PC-9 (cell line): ENCODE measurements around the gene FRMD6. TPM values are rescaled to one million over a fixed set of nuclear protein-coding genes. Genes with fewer than 3 reads are reported as not detected.

ENCODE experiments used
- BruUV-seq: library from RNA; stranded (reverse); fragments of 400-500 nt; replicated peaks from 2 replicates; lab custom pipeline; 2021; lab: Mats Ljungman, UMichigan
- CTCF ChIA-PET: fragments of 300-600 bp; sonication (Branson Sonifier 250); formaldehyde crosslinking; loops from one replicate; lab custom pipeline; 2022; ENCODE audit warnings: antibody characterized with exemption; lab: Charles Lee
- POLR2A ChIA-PET: fragments of 300-600 bp; sonication (Branson Sonifier 250); formaldehyde crosslinking; loops from one replicate; lab custom pipeline; 2022; ENCODE audit warnings: antibody characterized with exemption; ENCODE audit not compliant: unreplicated experiment; lab: Charles Lee
- DNase-seq, 2 experiments: peaks; one replicate each; pipeline versions ENCODE4 v3.0.0 to v3.0.0-alpha.2; 2015 to 2022; ENCODE audit warnings: mixed read lengths in 1 of 2
- H2AFZ ChIP-seq: fragments of 200-600 bp; sonication (generic); 2 replicates; pipeline ENCODE4 v1.8.1; 2017; ENCODE audit warnings: antibody characterized with exemption
- H3F3A ChIP-seq: fragments of 200-600 bp; sonication (generic); 2 replicates; pipeline ENCODE4 v1.8.1; 2017; ENCODE audit warnings: antibody characterized with exemption, mild to moderate bottlenecking, low read depth; ENCODE audit not compliant: insufficient read depth
- H3K27ac ChIP-seq: fragments of 200-600 bp; sonication (generic); 2 replicates; pipeline ENCODE4 v1.6.1; 2016; ENCODE audit warnings: mixed run types
- H3K27me3 ChIP-seq: fragments of 200-600 bp; sonication (generic); 2 replicates; pipeline ENCODE4 v1.6.1; 2016; ENCODE audit warnings: low read depth, mixed run types; ENCODE audit not compliant: insufficient read depth
- H3K36me3 ChIP-seq: fragments of 200-600 bp; sonication (generic); 2 replicates; pipeline ENCODE4 v1.6.1; 2016; ENCODE audit warnings: low read depth, mixed run types
- H3K4me1 ChIP-seq: fragments of 200-600 bp; sonication (generic); replicated peaks from 2 replicates; pipeline ENCODE4 v1.6.1; 2016; ENCODE audit warnings: mixed run types; ENCODE audit not compliant: insufficient read depth
- H3K4me2 ChIP-seq: fragments of 200-600 bp; sonication (generic); 2 replicates; pipeline ENCODE4 v1.6.1; 2017; ENCODE audit warnings: mixed run types
- H3K4me3 ChIP-seq: fragments of 200-600 bp; sonication (generic); 2 replicates; pipeline ENCODE4 v1.6.1; 2016; ENCODE audit warnings: mixed run types
- H3K79me2 ChIP-seq: fragments of 200-600 bp; sonication (generic); 2 replicates; pipeline ENCODE4 v1.6.1; 2017; ENCODE audit warnings: low read depth, mixed run types
- H3K9me2 ChIP-seq: fragments of 200-600 bp; sonication (generic); 2 replicates; pipeline ENCODE4 v1.8.1; 2017; ENCODE audit warnings: mild to moderate bottlenecking; ENCODE audit not compliant: insufficient read depth
- H3K9me3 ChIP-seq: fragments of 200-600 bp; sonication (generic); 2 replicates; pipeline ENCODE4 v1.8.1; 2016; ENCODE audit warnings: low read depth; ENCODE audit not compliant: insufficient read depth
- H4K20me1 ChIP-seq: fragments of 200-600 bp; sonication (generic); 2 replicates; pipeline ENCODE4 v1.8.1; 2017; ENCODE audit not compliant: insufficient read depth
- CTCF ChIP-seq: fragments of 200-600 bp; sonication (generic); conservative IDR thresholded peaks from 2 replicates; pipeline ENCODE4 v1.6.1; 2017; ENCODE audit warnings: mixed run types, antibody characterized with exemption, mild to moderate bottlenecking, moderate library complexity
- EZH2 ChIP-seq: fragments of 200-600 bp; sonication (generic); IDR thresholded peaks from 2 replicates; pipeline ENCODE4 v1.8.0; 2017; ENCODE audit warnings: antibody characterized with exemption, low read depth
- intact Hi-C: fragments of 100-400 bp; cut with micrococcal nuclease; formaldehyde crosslinking; loops from one replicate; pipeline ENCODE4 v1.10.0; 2022; ENCODE audit not compliant: unreplicated experiment
- total RNA-seq: library from RNA; stranded (reverse); gene quantifications from 2 replicates; pipeline ENCODE4 v1.2.3, GENCODE V29; 2021

Gene FRMD6
- total RNA-seq, 1 experiment from 2014 or later = 42.9 TPM

GRCh38 chr14:51616256-51616655 lies 35.5 kb upstream of the FRMD6 start:
- Histone ChIP-seq H3K4me1 (peaks cover 39% of the 10 kb centered on the region), H3F3A (no peaks in the 10 kb centered on the region; the same call in 1 of the 2 replicates), H4K20me1 (no peaks in the 10 kb centered on the region), H3K4me3 (no peak overlapping the region), H3K4me2 (peak overlapping the region; percentile 47), H3K27me3 (no peaks in the 10 kb centered on the region), H3K9me3 (no peaks in the 10 kb centered on the region), H3K9me2 (no peaks in the 10 kb centered on the region), H3K27ac (peak overlapping the region; percentile 17; the same call in 1 of the 2 replicates), H3K79me2 (no peaks in the 10 kb centered on the region), H3K36me3 (no peaks in the 10 kb centered on the region), H2AFZ (no peak overlapping the region)
- CTCF ChIA-PET = no interaction called here
- POLR2A ChIA-PET = interaction anchor here (0.6 kb wide), 2 partner anchors 22 to 128 kb away, joined by 3 to 4 read pairs; no protein-coding TSS in a partner anchor
- TF ChIP-seq EZH2 = no peak
- TF ChIP-seq CTCF = no peak
- BruUV-seq = no TSS peak
- intact Hi-C loops = no loop called here
- no peak for DNase-seq

GRCh38 chr14:51616724-51617409 lies 34.8 kb upstream of the FRMD6 start:
- H3K9me3 ChIP-seq = no peaks in the 10 kb centered on the region
- TF ChIP-seq EZH2 (no peak), CTCF (no peak)
- peaks cover 39% of the 10 kb centered on the region for H3K4me1 ChIP-seq
- H3K79me2 ChIP-seq = no peaks in the 10 kb centered on the region
- intact Hi-C loops = no loop called here
- POLR2A ChIA-PET = interaction anchor here (0.6 kb wide), 1 partner anchor 19 kb away, joined by 4 read pairs; no protein-coding TSS in a partner anchor
- no TSS peak for BruUV-seq
- CTCF ChIA-PET = no interaction called here
- no peak overlapping the region for H2AFZ ChIP-seq
- no peaks in the 10 kb centered on the region for H3K9me2 ChIP-seq
- peak overlapping the region; percentile 47 for H3K4me2 ChIP-seq
- H3K4me3 ChIP-seq = no peak overlapping the region
- H3K27me3 ChIP-seq = no peaks in the 10 kb centered on the region
- H3K27ac ChIP-seq = peak overlapping the region; percentile 17
- H3F3A ChIP-seq = no peaks in the 10 kb centered on the region; the same call in 1 of the 2 replicates
- H4K20me1 ChIP-seq = no peaks in the 10 kb centered on the region
- no peaks in the 10 kb centered on the region for H3K36me3 ChIP-seq
- peak; percentile 55 to 79 for DNase-seq

- no peak overlapping the region for H3K4me2 ChIP-seq
- no peak for TF ChIP-seq CTCF
- no peak for TF ChIP-seq EZH2
- no peak overlapping the region for H2AFZ ChIP-seq
- no peak overlapping the region for H3K27ac ChIP-seq
- 0 out of 2 replicates have a peak, but pooled peaks cover 4% of the 10 kb centered on the region for H3K9me2 ChIP-seq
- H4K20me1 ChIP-seq = no peaks in the 10 kb centered on the region
- no peaks in the 10 kb centered on the region for H3K36me3 ChIP-seq
- no TSS peak for BruUV-seq
- no peaks in the 10 kb centered on the region for H3K9me3 ChIP-seq
- no peak overlapping the region for H3K4me3 ChIP-seq
- intact Hi-C loops = no loop called here
- H3K4me1 ChIP-seq = peaks cover 39% of the 10 kb centered on the region
- H3F3A ChIP-seq = no peaks in the 10 kb centered on the region; the same call in 1 of the 2 replicates
- DNase-seq = no peak
- no peaks in the 10 kb centered on the region for H3K27me3 ChIP-seq
- POLR2A ChIA-PET = interaction anchor here (0.5 kb wide), 1 partner anchor 324 kb away, joined by 4 read pairs; no protein-coding TSS in a partner anchor
- no peaks in the 10 kb centered on the region for H3K79me2 ChIP-seq
- CTCF ChIA-PET = no interaction called here
These were observed 32.1 kb upstream of the FRMD6 start for GRCh38 chr14:51619561-51619960.
